H1 (cell line): Measurements from ENCODE around the gene RPL7A. TPM values are rescaled to one million over a fixed set of nuclear protein-coding genes. Genes with fewer than 3 reads are reported as not detected.

ENCODE experiments used
- CTCF ChIA-PET: fragments of 300-600 bp; sonication (Branson Sonifier 250); formaldehyde crosslinking; loops from one replicate; lab custom pipeline; 2021; ENCODE audit not compliant: partially characterized antibody; lab: Charles Lee
- POLR2A ChIA-PET: fragments of 300-600 bp; sonication (Branson Sonifier 250); formaldehyde crosslinking; loops from one replicate; lab custom pipeline; 2021; ENCODE audit warnings: inconsistent platforms; ENCODE audit not compliant: partially characterized antibody; lab: Charles Lee
- DNase-seq, 2 experiments: peaks; one replicate each; pipeline versions ENCODE4 v3.0.0 to v3.0.0-alpha.2; 2010 to 2022; ENCODE audit warnings: low spot score in 2 of 2, low read depth in 1 of 2, mixed read lengths in 1 of 2
- FAIRE-seq: peaks from 2 replicates; lab custom pipeline; 2011; peaks lifted over from hg19 to GRCh38; lab: Jason Lieb, UNC
- H2AFZ ChIP-seq: 2 replicates; pipeline ENCODE4 v1.8.1; 2012; ENCODE audit warnings: low read length, inconsistent platforms
- H2AK5ac ChIP-seq: 2 replicates; pipeline ENCODE4 v1.6.1; 2013; ENCODE audit warnings: low read depth, low read length
- H2BK120ac ChIP-seq: replicated peaks from 2 replicates; pipeline ENCODE3; 2013; ENCODE audit warnings: low read depth, low read length, inconsistent platforms
- H2BK12ac ChIP-seq: 2 replicates; pipeline ENCODE4 v1.6.1; 2013; ENCODE audit warnings: low read depth, low read length
- H2BK15ac ChIP-seq: 2 replicates; pipeline ENCODE4 v1.6.1; 2013; ENCODE audit warnings: low read length
- H2BK20ac ChIP-seq: 2 replicates; pipeline ENCODE4 v1.6.1; 2013; ENCODE audit warnings: low read length
- H2BK5ac ChIP-seq: 2 replicates; pipeline ENCODE4 v1.6.1; 2013; ENCODE audit warnings: low read depth, low read length
- H3K14ac ChIP-seq: 2 replicates; pipeline ENCODE4 v1.6.1; 2013; ENCODE audit warnings: inconsistent platforms; ENCODE audit not compliant: insufficient read length
- H3K18ac ChIP-seq: 2 replicates; pipeline ENCODE4 v1.6.1; 2013; ENCODE audit warnings: low read length; ENCODE audit errors: extremely low read depth
- H3K23ac ChIP-seq: 2 replicates; pipeline ENCODE4 v1.6.1; 2013; ENCODE audit warnings: inconsistent platforms; ENCODE audit not compliant: insufficient read length
- H3K23me2 ChIP-seq: 2 replicates; pipeline ENCODE4 v1.6.1; 2013; ENCODE audit warnings: low read depth, low read length
- H3K27ac ChIP-seq: 2 replicates; pipeline ENCODE4 v1.6.1; 2011; ENCODE audit warnings: low read depth, low read length, inconsistent platforms
- H3K27me3 ChIP-seq, 4 experiments: replicated peaks in 1 of 4; 1 replicate in 1 of 4; 2 replicates in 3 of 4; pipeline versions ENCODE4 v1.6.1 to v1.8.1; 2011 to 2013; ENCODE audit warnings: low read length in 3 of 4, mild to moderate bottlenecking in 3 of 4, inconsistent platforms in 2 of 4, mixed read lengths in 2 of 4, moderate library complexity in 1 of 4; ENCODE audit not compliant: control insufficient read depth in 3 of 4, insufficient read depth in 3 of 4; ENCODE audit errors: extremely low read depth in 1 of 4
- H3K36me3 ChIP-seq, 4 experiments: 2 replicates each; pipeline versions ENCODE4 v1.6.1 to v1.8.1; 2011 to 2013; ENCODE audit warnings: mild to moderate bottlenecking in 4 of 4, low read length in 3 of 4, moderate library complexity in 2 of 4, control low read depth in 1 of 4, inconsistent platforms in 1 of 4; ENCODE audit not compliant: insufficient read depth in 4 of 4, control insufficient read depth in 2 of 4
- H3K4ac ChIP-seq: replicated peaks from 2 replicates; pipeline ENCODE3; 2013; ENCODE audit warnings: low read length, low read depth, mixed read lengths, inconsistent platforms; ENCODE audit not compliant: insufficient read length
- H3K4me1 ChIP-seq, 4 experiments: replicated peaks in 1 of 4; 1 replicate in 1 of 4; 2 replicates in 3 of 4; pipeline versions ENCODE4 v1.6.1 to v1.8.1; 2011 to 2013; ENCODE audit warnings: low read length in 3 of 4, inconsistent platforms in 2 of 4, mixed read lengths in 1 of 4; ENCODE audit not compliant: insufficient read depth in 4 of 4, control insufficient read depth in 3 of 4
- H3K4me2 ChIP-seq, 2 experiments: 2 replicates each; pipeline versions ENCODE4 v1.6.1 to v1.8.1; 2011 to 2013; ENCODE audit warnings: low read depth in 2 of 2, low read length in 2 of 2, control low read depth in 1 of 2, inconsistent platforms in 1 of 2, mild to moderate bottlenecking in 1 of 2; ENCODE audit not compliant: insufficient read depth in 1 of 2
- H3K4me3 ChIP-seq, 4 experiments: fragments of 200-600, 300-600 bp in 1 of 4; sonication (generic), shearing (Covaris generic), sonication (Bioruptor Twin) in 1 of 4; 2 replicates each; pipeline versions ENCODE4 v1.5.1 to v1.8.1; 2011 to 2016; ENCODE audit warnings: low read length in 4 of 4, low read depth in 3 of 4, control low read depth in 2 of 4, inconsistent platforms in 2 of 4, mild to moderate bottlenecking in 2 of 4, mixed read lengths in 1 of 4, moderate library complexity in 1 of 4; ENCODE audit not compliant: insufficient read depth in 2 of 4; ENCODE audit errors: extremely low read depth in 1 of 4
- H3K56ac ChIP-seq: replicated peaks from 2 replicates; pipeline ENCODE3; 2013; ENCODE audit warnings: low read depth, mild to moderate bottlenecking, mixed read lengths, low read length, inconsistent platforms; ENCODE audit not compliant: insufficient read length
- H3K79me1 ChIP-seq: 2 replicates; pipeline ENCODE4 v1.6.1; 2013; ENCODE audit warnings: low read depth, low read length, control low read depth
- H3K79me2 ChIP-seq, 2 experiments: 2 replicates each; pipeline versions ENCODE4 v1.6.1 to v1.8.1; 2012 to 2013; ENCODE audit warnings: low read length in 2 of 2, mild to moderate bottlenecking in 2 of 2, inconsistent platforms in 1 of 2; ENCODE audit not compliant: insufficient read depth in 2 of 2, control insufficient read depth in 1 of 2
- H3K9ac ChIP-seq, 4 experiments: replicated peaks in 1 of 4; 1 replicate in 1 of 4; 2 replicates in 3 of 4; pipeline versions ENCODE4 v1.6.1 to v1.8.1; 2011 to 2013; ENCODE audit warnings: low read depth in 3 of 4, low read length in 3 of 4, control low read depth in 2 of 4, mild to moderate bottlenecking in 2 of 4, moderate library complexity in 2 of 4, inconsistent platforms in 1 of 4; ENCODE audit errors: extremely low read depth in 1 of 4
- H3K9me3 ChIP-seq, 2 experiments: 2 replicates each; pipeline versions ENCODE4 v1.6.1 to v1.8.1; 2012 to 2013; ENCODE audit warnings: mild to moderate bottlenecking in 2 of 2, moderate library complexity in 2 of 2, control low read depth in 1 of 2, inconsistent platforms in 1 of 2, low read depth in 1 of 2, low read length in 1 of 2, mixed read lengths in 1 of 2; ENCODE audit not compliant: insufficient read depth in 2 of 2
- H4K20me1 ChIP-seq, 2 experiments: replicated peaks in 1 of 2; 2 replicates each; pipeline versions ENCODE3 to v1.8.1; 2011 to 2013; ENCODE audit warnings: inconsistent platforms in 2 of 2, low read length in 2 of 2, mild to moderate bottlenecking in 1 of 2; ENCODE audit not compliant: insufficient read depth in 2 of 2, control insufficient read depth in 1 of 2
- H4K5ac ChIP-seq: 2 replicates; pipeline ENCODE4 v1.6.1; 2013; ENCODE audit warnings: low read length, low read depth, mixed read lengths, inconsistent platforms; ENCODE audit not compliant: insufficient read length
- H4K8ac ChIP-seq: 2 replicates; pipeline ENCODE4 v1.8.0; 2013; ENCODE audit warnings: mild to moderate bottlenecking, moderate library complexity, low read length, inconsistent platforms; ENCODE audit not compliant: insufficient read depth; ENCODE audit errors: extremely low read depth
- H4K91ac ChIP-seq: replicated peaks from 2 replicates; pipeline ENCODE3; 2013; ENCODE audit warnings: low read length, mixed read lengths, inconsistent platforms; ENCODE audit not compliant: insufficient read length
- WGBS, 2 experiments: shearing (Covaris generic) in 1 of 2; methylation state at CpG; one replicate each; pipeline versions ENCODE4 v1.1.6 to v1.1.7; 2013 to 2015; ENCODE audit warnings: low lambda C conversion rate in 2 of 2, mixed read lengths in 2 of 2, inconsistent platforms in 1 of 2, low coverage in 1 of 2, missing lambda C conversion rate in 1 of 2; ENCODE audit not compliant: insufficient replicate concordance in 2 of 2, insufficient coverage in 1 of 2, insufficient read length in 1 of 2; ENCODE audit errors: extremely low coverage in 1 of 2, missing lambda C conversion rate in 1 of 2; 5-methylcytosine and 5-hydroxymethylcytosine counted together
- polyA plus RNA-seq, 7 experiments: library from polyadenylated mRNA; depleted of rRNA in 3 of 7; stranded (reverse) in 5 of 7; unstranded in 2 of 7; fragments of >200 nt in 5 of 7; fragments of 200-250 nt in 2 of 7; gene quantifications; 1 replicate in 5 of 7; 2 replicates in 1 of 7; 4 replicates in 1 of 7; pipeline versions ENCODE4 v1.2.1 to v1.2.3, GENCODE V29; 2011 to 2013; ENCODE audit warnings: missing spikeins in 2 of 7, mixed read lengths in 2 of 7
- total RNA-seq: library from RNA; stranded (reverse); fragmentation: NEBNext Ultra II Directional; extraction: Animal tissue kit (Norgen Biotek cat#: 25700); gene quantifications from 2 replicates; pipeline ENCODE4 v1.2.1, GENCODE V29; 2021

RPL7A gene
- total and polyA plus RNA-seq, 2 of the 8 experiments (the other 6 are each of a cell fraction or from before 2014, with no cell fraction given), result 2,578 to 2,783 TPM

- Histone ChIP-seq H4K8ac (no peak overlapping the region), H3K79me1 (no peaks in the 10 kb centered on the region; the same call in 1 of the 2 replicates), H3K23me2 (peaks cover 8% of the 10 kb centered on the region; the same call in 1 of the 2 replicates), H4K5ac (no peak overlapping the region), H3K36me3 (peaks cover 20 to 45% (median 39%) of the 10 kb centered on the region in 4 experiments), H2BK15ac (no peak overlapping the region), H3K79me2 (peaks cover 5 to 33% of the 10 kb centered on the region in 2 experiments), H2BK120ac (no peak overlapping the region), H3K4ac (no peak overlapping the region), H3K18ac (no peak overlapping the region), H2BK5ac (no peak overlapping the region), H3K9me3 (no peaks in the 10 kb centered on the region), H3K56ac (no peak overlapping the region), H3K27ac (no peak overlapping the region), H2AK5ac (no peak overlapping the region), H4K91ac (no peak overlapping the region), H2BK20ac (no peak overlapping the region), H3K23ac (no peak overlapping the region), H2AFZ (no peak overlapping the region), H3K27me3 (no peaks in the 10 kb centered on the region), H2BK12ac (no peak overlapping the region), H3K9ac (no peak overlapping the region), H3K4me3 (no peak overlapping the region), H3K4me1 (peaks cover 0 to 12% (median 5%) of the 10 kb centered on the region in 4 experiments; a peak in 6 of 7 replicates), H3K4me2 (no peak overlapping the region), H4K20me1 (peaks cover 6 to 13% of the 10 kb centered on the region in 2 experiments), H3K14ac (no peak overlapping the region)
- POLR2A ChIA-PET, result interaction anchor here (0.9 to 16.1 kb wide), 14 partner anchors 9 to 133 kb away, joined by 3 to 461 read pairs (median 6); partner anchors contain the start of genes CACFD1, MED22, RPL7A and STKLD1
- WGBS, 2 experiments, result 84% methylated on average over 5 of the region's 5 CpGs; no CpG with 5 or more reads in 1 of the 2 experiments
- CTCF ChIA-PET, result interaction anchor here (0.8 to 8.2 kb wide), 5 partner anchors 12 to 134 kb away, joined by 3 to 90 read pairs (median 7); no protein-coding TSS in a partner anchor
- DNase-seq (no peak), FAIRE-seq (no peak)
Observed at GRCh38 chr9:133353548-133353947, 5.5 kb downstream of the RPL7A start.
